IMR-90 (cell line): ENCODE measurements around the gene TSPAN3. TPM values are rescaled to one million over a fixed set of nuclear protein-coding genes. Genes with fewer than 3 reads are reported as not detected.

Experiments
- ATAC-seq: fragments of 200-7000 bp; cut with Tn5 transposase; 2 replicates; pipeline ENCODE4 v1.9.1; 2020; ENCODE audit warnings: low read depth, mild to moderate bottlenecking, moderate library complexity
- BruUV-seq: library from RNA; stranded (reverse); fragments of 400-500 nt; replicated peaks from 2 replicates; lab custom pipeline; 2021; lab: Mats Ljungman, UMichigan
- CTCF ChIA-PET: fragments of 300-600 bp; formaldehyde crosslinking; extraction: SDS; loops from one replicate; lab custom pipeline; 2021; ENCODE audit warnings: antibody characterized with exemption; lab: Yijun Ruan, JAX
- POLR2A ChIA-PET: fragments of 300-600 bp; sonication (Branson Sonifier 250); formaldehyde crosslinking; loops from one replicate; lab custom pipeline; 2022; ENCODE audit warnings: antibody characterized with exemption; ENCODE audit not compliant: unreplicated experiment; lab: Charles Lee
- DNase-seq: peaks from one replicate; pipeline ENCODE4 v3.0.0; 2013
- H2AFZ ChIP-seq: replicated peaks from 2 replicates; pipeline ENCODE3; 2013; ENCODE audit warnings: low read length, mild to moderate bottlenecking; ENCODE audit not compliant: poor library complexity
- H2AK5ac ChIP-seq: 2 replicates; pipeline ENCODE4 v1.6.1; 2013; ENCODE audit warnings: low read depth, low read length, inconsistent platforms
- H2AK9ac ChIP-seq: replicated peaks from 2 replicates; pipeline ENCODE3; 2013; ENCODE audit warnings: mild to moderate bottlenecking, low read depth, low read length, moderate library complexity; ENCODE audit not compliant: poor library complexity
- H2BK120ac ChIP-seq: 2 replicates; pipeline ENCODE4 v1.6.1; 2013; ENCODE audit warnings: low read depth, low read length, inconsistent platforms
- H2BK15ac ChIP-seq: 3 replicates; pipeline ENCODE4 v1.6.1; 2013; ENCODE audit warnings: low read depth, low read length, inconsistent platforms
- H2BK20ac ChIP-seq: 2 replicates; pipeline ENCODE4 v1.6.1; 2013; ENCODE audit warnings: low read depth, mild to moderate bottlenecking, inconsistent platforms, low read length, moderate library complexity
- H2BK5ac ChIP-seq: 2 replicates; pipeline ENCODE4 v1.6.1; 2013; ENCODE audit warnings: mild to moderate bottlenecking, low read depth, low read length, inconsistent platforms; ENCODE audit not compliant: poor library complexity, severe bottlenecking
- H3K14ac ChIP-seq: replicated peaks from 2 replicates; pipeline ENCODE4 v1.6.1; 2013; ENCODE audit warnings: low read depth, low read length, inconsistent platforms
- H3K18ac ChIP-seq: 2 replicates; pipeline ENCODE4 v1.6.1; 2013; ENCODE audit warnings: low read depth, low read length, control low read depth
- H3K23ac ChIP-seq: 2 replicates; pipeline ENCODE4 v1.6.1; 2013; ENCODE audit warnings: low read depth, low read length, inconsistent platforms
- H3K27ac ChIP-seq: 2 replicates; pipeline ENCODE4 v1.5.1; 2013; ENCODE audit warnings: mild to moderate bottlenecking, control low read depth, low read length; ENCODE audit not compliant: insufficient read depth
- H3K27me3 ChIP-seq: 2 replicates; pipeline ENCODE4 v1.6.1; 2013; ENCODE audit warnings: low read length; ENCODE audit not compliant: control insufficient read depth, insufficient read depth
- H3K36me3 ChIP-seq: 2 replicates; pipeline ENCODE4 v1.6.1; 2013; ENCODE audit warnings: low read length, mixed read lengths; ENCODE audit not compliant: control insufficient read depth, insufficient read depth
- H3K4ac ChIP-seq: 2 replicates; pipeline ENCODE4 v1.6.1; 2013; ENCODE audit warnings: low read depth, low read length, inconsistent platforms
- H3K4me1 ChIP-seq: 2 replicates; pipeline ENCODE4 v1.6.1; 2013; ENCODE audit warnings: low read length, mixed read lengths; ENCODE audit not compliant: control insufficient read depth, insufficient read depth
- H3K4me2 ChIP-seq: 2 replicates; pipeline ENCODE4 v1.6.1; 2013; ENCODE audit warnings: low read depth, mild to moderate bottlenecking, control low read depth, low read length, moderate library complexity
- H3K4me3 ChIP-seq: 2 replicates; pipeline ENCODE4 v1.5.1; 2013; ENCODE audit warnings: low read depth, mild to moderate bottlenecking, control low read depth, low read length, moderate library complexity; ENCODE audit not compliant: insufficient read depth
- H3K56ac ChIP-seq: 2 replicates; pipeline ENCODE4 v1.6.1; 2013; ENCODE audit warnings: low read length, inconsistent platforms; ENCODE audit not compliant: insufficient read depth; ENCODE audit errors: extremely low read depth
- H3K79me1 ChIP-seq, 2 experiments: 2 replicates each; pipeline ENCODE4 v1.6.1; 2013; ENCODE audit warnings: low read length in 2 of 2, inconsistent platforms in 1 of 2, low read depth in 1 of 2
- H3K9ac ChIP-seq: 2 replicates; pipeline ENCODE4 v1.6.1; 2013; ENCODE audit warnings: low read depth, low read length, control low read depth
- H3K9me1 ChIP-seq: 2 replicates; pipeline ENCODE4 v1.6.1; 2013; ENCODE audit warnings: low read length, inconsistent platforms; ENCODE audit not compliant: insufficient read depth
- H3K9me3 ChIP-seq: 2 replicates; pipeline ENCODE4 v1.6.1; 2013; ENCODE audit warnings: low read length; ENCODE audit not compliant: control insufficient read depth, insufficient read depth
- H4K20me1 ChIP-seq: 2 replicates; pipeline ENCODE4 v1.6.1; 2013; ENCODE audit warnings: low read length, inconsistent platforms; ENCODE audit not compliant: insufficient read depth
- H4K5ac ChIP-seq: 2 replicates; pipeline ENCODE4 v1.6.1; 2013; ENCODE audit warnings: mild to moderate bottlenecking, low read depth, low read length, control low read depth
- H4K8ac ChIP-seq, 2 experiments: 2 replicates each; pipeline ENCODE4 v1.6.1; 2013; ENCODE audit warnings: low read depth in 2 of 2, low read length in 2 of 2, control low read depth in 1 of 2, inconsistent platforms in 1 of 2
- H4K91ac ChIP-seq: 2 replicates; pipeline ENCODE4 v1.6.1; 2013; ENCODE audit warnings: low read depth, low read length, inconsistent platforms; ENCODE audit not compliant: insufficient read depth
- FOS ChIP-seq: fragments of 150-350 bp; IDR thresholded peaks from 2 replicates; pipeline ENCODE4 v1.6.1; 2016; ENCODE audit warnings: low read depth, low read length
- WGBS, 2 experiments: methylation state at CpG; one replicate each; pipeline versions ENCODE4 v1.1.5 to v1.1.7; 2013; ENCODE audit warnings: missing lambda C conversion rate in 2 of 2; ENCODE audit not compliant: insufficient read length in 1 of 2; ENCODE audit errors: extremely low coverage in 2 of 2; 5-methylcytosine and 5-hydroxymethylcytosine counted together
- dilution Hi-C: fragments of 300-500 bp; cut with HindIII; formaldehyde crosslinking; loops from one replicate; pipeline ENCODE4 v1.14.3; 2018; ENCODE audit warnings: low sequenced_read_pairs; ENCODE audit not compliant: unreplicated experiment
- in situ Hi-C: fragments of 300-500 bp; cut with MboI; formaldehyde crosslinking; loops from 3 replicates; pipeline ENCODE4 v1.14.3; 2019; ENCODE audit warnings: low sequenced_read_pairs, inconsistent platforms, mixed read lengths
- intact Hi-C: fragments of 100-400 bp; cut with micrococcal nuclease; formaldehyde crosslinking; loops from 2 replicates; pipeline ENCODE4 v1.10.0; 2022
- polyA plus RNA-seq, 3 experiments: library from polyadenylated mRNA; depleted of rRNA; stranded (reverse); fragments of >200 nt; gene quantifications; 2 replicates each; pipeline ENCODE4 v1.2.3, GENCODE V29; 2012; ENCODE audit warnings: low replicate concordance in 1 of 3
- total RNA-seq: library from RNA; depleted of rRNA; stranded (reverse); fragments of >200 nt; gene quantifications from 2 replicates; pipeline ENCODE4 v1.2.3, GENCODE V29; 2012
- TF ChIP-seq, protein P1 (sequence below): fragments of 150-350 bp; IDR thresholded peaks from 2 replicates; pipeline ENCODE4 v1.6.1; 2016; ENCODE audit warnings: low read depth, mild to moderate bottlenecking, low read length, moderate library complexity, borderline replicate concordance

The TSPAN3 gene
- total and polyA plus RNA-seq, 2 of the 4 experiments (the other 2 are of a cell fraction), result 270 to 295 TPM

DNA sequence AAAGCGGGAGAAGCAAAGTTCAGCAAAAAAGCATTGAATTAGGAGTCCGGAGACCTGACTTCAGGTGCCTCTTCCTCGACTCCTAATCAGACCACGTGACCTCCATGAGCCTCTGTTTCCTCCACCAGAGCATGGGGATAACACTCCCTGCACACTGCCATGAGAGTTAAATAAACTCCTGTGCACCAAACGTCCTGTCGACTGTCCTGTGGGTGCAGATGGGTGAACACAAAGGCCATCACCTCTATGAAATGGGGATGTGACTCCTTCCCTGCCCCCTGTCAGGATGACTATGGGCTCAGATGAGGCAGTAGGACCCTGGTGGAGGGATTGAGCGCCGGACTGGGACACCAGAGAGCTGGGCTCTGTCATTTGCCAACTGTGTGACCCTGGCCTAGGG lies 13.5 kb upstream of the TSPAN3 start:
- H3K79me1 ChIP-seq, result no peaks in the 10 kb centered on the region
- no peak overlapping the region for H4K91ac ChIP-seq
- no peak overlapping the region for H4K8ac ChIP-seq
- peak overlapping the region; percentile 63 for H2BK20ac ChIP-seq
- H3K9me1 ChIP-seq, result peaks cover 13% of the 10 kb centered on the region
- DNase-seq (no peak), ATAC-seq (no peak)
- ChIA-PET POLR2A (no interaction called here), CTCF (no interaction called here)
- in situ Hi-C loops (no loop called here), intact Hi-C loops (no loop called here), dilution Hi-C loops (no loop called here)
- no peaks in the 10 kb centered on the region for H3K27me3 ChIP-seq
- no peaks in the 10 kb centered on the region for H3K9me3 ChIP-seq
- H3K9ac ChIP-seq, result no peak overlapping the region
- peak overlapping the region; percentile 10 for H3K14ac ChIP-seq
- H2AK9ac ChIP-seq, result peak overlapping the region; percentile 23
- H4K20me1 ChIP-seq, result no peaks in the 10 kb centered on the region
- H3K56ac ChIP-seq, result no peak overlapping the region
- no peak overlapping the region for H3K27ac ChIP-seq
- peak overlapping the region; percentile 35; the same call in 1 of the 2 replicates for H3K23ac ChIP-seq
- no peak overlapping the region for H4K5ac ChIP-seq
- no peak overlapping the region for H3K4me3 ChIP-seq
- 0 out of 2 replicates have a peak overlapping the region, but pooled peaks have one; percentile 13 for H3K18ac ChIP-seq
- H3K4ac ChIP-seq, result peak overlapping the region; percentile 10
- no peak overlapping the region for H2BK5ac ChIP-seq
- H2AK5ac ChIP-seq, result peak overlapping the region; percentile 24; the same call in 1 of the 2 replicates
- H3K36me3 ChIP-seq, result no peaks in the 10 kb centered on the region
- no TSS peak for BruUV-seq
- H2BK15ac ChIP-seq, result no peak overlapping the region
- H3K4me2 ChIP-seq, result no peak overlapping the region
- H2AFZ ChIP-seq, result peak overlapping the region; percentile 13
- peak overlapping the region; percentile 2 for H2BK120ac ChIP-seq
- H3K4me1 ChIP-seq, result peaks cover 18% of the 10 kb centered on the region
- 100% methylated on average over 3 of the region's 8 CpGs; no CpG with 5 or more reads in 1 of the 2 experiments for WGBS, 2 experiments
- TF ChIP-seq FOS, result no peak
- TF ChIP-seq, protein P1, sequence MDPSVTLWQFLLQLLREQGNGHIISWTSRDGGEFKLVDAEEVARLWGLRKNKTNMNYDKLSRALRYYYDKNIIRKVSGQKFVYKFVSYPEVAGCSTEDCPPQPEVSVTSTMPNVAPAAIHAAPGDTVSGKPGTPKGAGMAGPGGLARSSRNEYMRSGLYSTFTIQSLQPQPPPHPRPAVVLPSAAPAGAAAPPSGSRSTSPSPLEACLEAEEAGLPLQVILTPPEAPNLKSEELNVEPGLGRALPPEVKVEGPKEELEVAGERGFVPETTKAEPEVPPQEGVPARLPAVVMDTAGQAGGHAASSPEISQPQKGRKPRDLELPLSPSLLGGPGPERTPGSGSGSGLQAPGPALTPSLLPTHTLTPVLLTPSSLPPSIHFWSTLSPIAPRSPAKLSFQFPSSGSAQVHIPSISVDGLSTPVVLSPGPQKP, result no peak
